NCI-H345 treated with DMSO at 0.1 percent for 48 hours (cell line): Measurements from ENCODE around the gene GALNT9.
"Not testable (repeated sequence)": the region's sequence is repeated elsewhere in the genome, so short reads cannot be mapped to it uniquely, and the experiment has no call there.

Source experiments
- DNase-seq: peaks from one replicate; lab custom pipeline; 2025; ENCODE audit not compliant: unreplicated experiment; lab: John Stamatoyannopoulos, UW

The GALNT9 gene

DNA sequence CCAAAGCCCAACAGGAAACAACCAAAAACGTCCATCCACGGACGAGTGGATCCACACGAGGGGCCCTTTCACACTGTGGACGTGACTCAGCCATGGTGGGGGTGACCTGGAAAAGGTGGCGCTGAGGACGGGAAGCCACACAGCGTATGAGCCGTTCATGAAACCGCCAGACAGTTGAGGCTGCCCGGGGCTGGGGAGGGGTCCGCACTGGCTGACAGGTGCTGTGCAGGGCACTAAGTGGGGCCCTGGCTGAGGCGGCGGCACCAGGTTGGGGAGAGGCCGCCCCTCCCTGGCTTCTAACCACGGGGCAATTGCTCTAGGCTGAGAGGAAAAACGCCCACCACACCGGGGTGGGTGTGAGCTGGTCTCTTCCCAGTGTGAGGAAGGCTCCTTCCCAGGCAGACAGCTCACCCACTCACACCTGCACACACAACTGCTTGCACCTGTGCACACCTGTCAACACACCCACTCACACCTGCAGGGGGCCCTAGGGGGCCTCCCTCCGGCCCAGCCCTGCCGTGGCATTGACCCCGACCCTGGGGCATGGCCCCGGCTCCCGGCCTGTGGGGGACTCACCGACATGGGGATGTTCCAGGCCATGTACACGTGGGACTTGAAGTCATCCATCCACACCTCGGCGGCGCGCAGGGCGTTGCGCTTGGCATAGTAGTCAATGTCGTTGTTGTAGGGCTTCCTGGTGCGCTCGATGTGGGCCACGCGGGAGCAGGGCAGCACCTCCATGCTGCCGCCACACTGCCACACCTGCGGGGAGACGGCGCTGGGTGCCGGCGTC, 126.3 kb downstream of the GALNT9 start:
- no peak for DNase-seq

- no peak for DNase-seq
Observed at GRCh38 chr12:132201391-132202120, 127.8 kb downstream of the GALNT9 start.

GRCh38 chr12:132200800-132201199, 128.6 kb downstream of the GALNT9 start:
- DNase-seq = no peak

GRCh38 chr12:132199526-132200319, 129.7 kb downstream of the GALNT9 start:
- no peak for DNase-seq

DNA sequence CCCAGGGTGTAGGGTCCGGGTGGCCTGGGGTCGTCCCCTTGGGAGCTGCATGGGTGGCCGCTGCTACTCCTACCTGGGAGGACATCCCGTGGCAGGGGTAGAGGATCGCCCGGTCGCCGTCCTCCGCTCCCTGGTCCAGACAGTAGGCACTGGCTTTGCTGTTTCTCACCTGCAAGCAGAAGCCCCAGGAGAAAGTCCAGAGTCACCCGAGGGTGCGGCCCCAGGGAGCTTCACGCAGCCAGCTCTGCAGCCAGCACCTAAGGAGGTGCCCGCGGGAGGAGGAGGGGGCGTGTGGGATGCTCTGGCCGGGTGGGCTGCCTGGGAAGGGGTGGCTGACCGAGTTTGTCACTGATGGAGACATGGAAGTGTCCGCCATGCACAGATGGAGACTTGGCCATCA, 130.3 kb downstream of the GALNT9 start:
- no peak for DNase-seq

DNA sequence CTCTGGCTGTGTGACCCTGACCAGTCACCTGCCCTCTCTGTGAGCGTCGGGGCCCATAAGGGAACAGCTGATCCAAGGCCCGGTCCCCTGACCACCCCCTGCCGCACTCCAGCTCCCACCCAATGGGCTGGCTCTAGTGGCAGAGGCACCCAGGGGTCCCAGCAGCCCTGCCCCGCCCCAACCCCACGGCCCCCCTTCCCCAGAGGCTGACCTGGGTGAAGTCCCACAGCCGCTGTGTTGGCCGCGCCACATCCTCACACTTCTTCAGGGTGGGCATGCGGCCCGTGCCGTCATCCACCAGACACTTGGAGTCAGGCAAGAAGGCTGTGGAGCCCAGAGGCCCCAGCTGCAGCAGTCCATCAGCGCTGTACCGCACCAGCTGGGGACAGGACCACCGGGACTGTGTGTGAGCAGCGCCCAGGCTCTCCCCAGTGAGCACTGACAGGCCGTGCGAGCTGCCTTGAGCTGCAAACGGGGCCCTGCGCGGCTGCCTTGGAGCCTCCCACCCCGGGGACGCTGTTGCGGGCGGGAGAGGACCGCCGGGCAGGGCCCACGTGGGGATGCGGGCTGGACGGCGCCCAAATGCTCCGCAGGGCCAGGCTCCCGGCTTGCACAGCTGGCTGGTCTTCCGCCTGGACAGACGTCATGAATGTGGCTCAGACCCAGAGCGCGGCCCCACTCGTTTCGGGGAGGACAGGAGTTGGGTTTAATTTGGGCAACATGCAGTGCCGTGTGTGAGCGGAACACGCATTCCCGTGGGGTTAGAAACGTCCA, 131.6 kb downstream of the GALNT9 start:
- DNase-seq = no peak

GRCh38 chr12:132196873-132197390, 132.5 kb downstream of the GALNT9 start:
- DNase-seq = no peak

- no peak for DNase-seq
Observed at GRCh38 chr12:132196038-132196872, 133.1 kb downstream of the GALNT9 start.

DNA sequence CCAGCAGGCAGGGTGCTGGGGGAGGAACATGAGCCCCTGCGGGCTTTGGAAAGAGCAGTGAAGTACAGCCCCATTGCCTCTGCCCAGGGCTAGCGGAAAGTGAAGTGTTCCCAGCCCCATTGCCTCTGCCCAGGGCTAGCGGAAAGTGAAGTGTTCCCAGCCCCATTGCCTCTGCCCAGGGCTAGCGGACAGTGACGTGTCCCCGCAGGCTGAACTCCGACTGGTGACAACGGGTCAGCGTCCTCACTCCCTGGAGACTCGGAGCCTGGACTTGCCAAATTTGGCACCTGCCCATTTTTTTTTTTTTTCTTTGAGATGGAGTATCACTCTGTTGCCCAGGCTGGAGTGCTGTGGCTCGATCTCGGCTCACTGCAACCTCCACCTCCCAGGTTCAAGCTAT, 134.1 kb downstream of the GALNT9 start:
- DNase-seq = not testable (repeated sequence)

GRCh38 chr12:132194556-132194955, 134.8 kb downstream of the GALNT9 start:
- no peak for DNase-seq

- DNase-seq = no peak
Observed at GRCh38 chr12:132194056-132194455, 135.3 kb downstream of the GALNT9 start.

GRCh38 chr12:132191715-132192553, 137.5 kb downstream of the GALNT9 start:
- DNase-seq = no peak

GRCh38 chr12:132190834-132191500, 138.4 kb downstream of the GALNT9 start:
- no peak for DNase-seq

GRCh38 chr12:132190012-132190755, 139.2 kb downstream of the GALNT9 start:
- no peak for DNase-seq

- DNase-seq = peak; percentile 77
Observed at GRCh38 chr12:132189378-132190011, 139.9 kb downstream of the GALNT9 start.

DNA sequence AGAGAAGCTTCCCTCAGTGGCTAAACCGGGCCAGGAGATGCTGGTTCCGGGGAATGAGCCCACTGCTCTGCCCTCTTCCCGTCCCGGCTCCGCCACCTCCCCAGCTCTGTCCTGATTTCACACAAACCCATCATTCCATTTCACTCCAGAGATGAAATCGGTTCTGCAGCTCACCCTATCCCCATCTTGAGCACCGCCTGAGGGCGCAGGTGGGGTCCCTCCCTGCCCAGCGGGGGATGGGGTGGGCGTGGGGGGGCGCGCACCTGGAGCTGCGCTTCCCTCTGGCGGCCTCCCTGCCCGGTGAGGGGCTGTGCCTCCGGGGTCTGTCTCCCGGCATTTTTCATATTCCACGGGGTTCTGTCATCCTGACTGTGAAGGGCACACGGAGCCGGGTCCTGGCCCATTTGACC, 140.5 kb downstream of the GALNT9 start:
- no peak for DNase-seq

DNA sequence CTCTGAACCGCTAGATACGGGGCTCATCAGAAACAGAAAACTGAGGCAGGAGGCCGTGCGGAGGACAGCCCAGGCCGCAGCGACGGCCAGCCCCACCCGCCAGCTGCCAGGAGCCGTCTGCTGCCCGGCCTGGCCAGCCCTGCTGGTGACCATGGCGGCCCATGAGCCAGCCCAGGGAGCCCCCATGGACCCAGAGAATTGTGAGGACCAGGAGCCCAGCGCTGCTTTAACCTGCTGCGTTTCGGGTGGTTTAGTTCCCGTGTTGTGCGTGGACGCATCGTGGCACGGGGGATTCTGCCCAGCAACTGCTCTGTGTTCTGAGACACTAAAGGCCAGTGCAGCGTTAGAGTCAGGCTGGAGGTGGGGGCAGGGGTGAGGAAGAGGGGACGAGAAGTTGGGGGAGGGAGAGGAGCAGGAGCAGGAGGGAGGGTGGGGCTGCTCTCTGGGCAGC, 140.9 kb downstream of the GALNT9 start:
- DNase-seq = no peak
